Measurements from ENCODE around the gene CADM1. TPM values are rescaled to one million over a fixed set of nuclear protein-coding genes. Genes with fewer than 3 reads are reported as not detected.

Gene CADM1
- total and polyA plus RNA-seq, 4 donors = 13.0 to 40.6 (median 28.9) TPM

- Histone ChIP-seq H3K27ac (ENCODE audit: low read depth in 1 of 2, low read length in 2 of 2) (no peak overlapping the region), H3K4me3 (ENCODE audit: low read depth in 1 of 3, low read length in 3 of 3) (no peak overlapping the region), H3K36me3 (ENCODE audit: control insufficient read depth in 4 of 4, insufficient read depth in 3 of 4, low read depth in 1 of 4, low read length in 3 of 4) (no peaks in the 10 kb centered on the region), H3K4me1 (ENCODE audit: control insufficient read depth in 4 of 4, insufficient read depth in 4 of 4, low read length in 3 of 4) (no peaks in the 10 kb centered on the region), H3K27me3 (ENCODE audit: control insufficient read depth in 4 of 4, insufficient read depth in 4 of 4, low read length in 3 of 4) (no peaks in the 10 kb centered on the region), H3K9ac (ENCODE audit: low read depth in 1 of 2, low read length in 2 of 2) (no peak overlapping the region), H3K9me3 (ENCODE audit: control insufficient read depth in 4 of 4, low read length in 3 of 4) (no peaks in the 10 kb centered on the region)
- no peak for TF ChIP-seq NR2F2 (IDR thresholded peaks at IDR 0.05)
- no peak for TF ChIP-seq ZBTB33 (IDR thresholded peaks at IDR 0.05)
- no peak for TF ChIP-seq HNF4G (IDR thresholded peaks at IDR 0.05)
- no peak for TF ChIP-seq EGR1 (IDR thresholded peaks at IDR 0.05; ENCODE audit: low read depth in 2 of 2)
- no peak for TF ChIP-seq ATF3 (IDR thresholded peaks at IDR 0.05)
- no peak for TF ChIP-seq RXRA (IDR thresholded peaks at IDR 0.05)
- no peak for TF ChIP-seq RAD21 (IDR thresholded peaks at IDR 0.05)
- TF ChIP-seq FOXA1 (IDR thresholded peaks at IDR 0.05) = no peak
- TF ChIP-seq REST (IDR thresholded peaks at IDR 0.05) = no peak
- 78% methylated on average over 7 of the region's 7 CpGs for WGBS
- no peak for DNase-seq (ENCODE audit: low spot score)
Measured at GRCh38 chr11:115123641-115124040, 380.6 kb downstream of the CADM1 start.

- WGBS = 82% methylated on average over 3 of the region's 3 CpGs
- TF ChIP-seq FOXA1 (IDR thresholded peaks at IDR 0.05) (no peak), NR2F2 (IDR thresholded peaks at IDR 0.05) (no peak), JUND (IDR thresholded peaks at IDR 0.05) (no peak), HNF4G (IDR thresholded peaks at IDR 0.05) (no peak), MAX (IDR thresholded peaks at IDR 0.05) (no peak), ATF3 (IDR thresholded peaks at IDR 0.05) (no peak), YY1 (IDR thresholded peaks at IDR 0.05) (no peak), REST (IDR thresholded peaks at IDR 0.05) (no peak), RAD21 (IDR thresholded peaks at IDR 0.05) (no peak), ZBTB33 (IDR thresholded peaks at IDR 0.05) (no peak), TAF1 (conservative IDR thresholded peaks at IDR 0.05) (no peak)
- H3K27ac ChIP-seq (ENCODE audit: low read depth in 1 of 2, low read length in 2 of 2) = no peak overlapping the region
- H3K9me3 ChIP-seq (ENCODE audit: control insufficient read depth in 4 of 4, low read length in 3 of 4) = no peaks in the 10 kb centered on the region
- no peak overlapping the region for H3K9ac ChIP-seq (ENCODE audit: low read depth in 1 of 2, low read length in 2 of 2)
- H3K4me1 ChIP-seq (ENCODE audit: control insufficient read depth in 4 of 4, insufficient read depth in 4 of 4, low read length in 3 of 4) = no peaks in the 10 kb centered on the region
- H3K27me3 ChIP-seq (ENCODE audit: control insufficient read depth in 4 of 4, insufficient read depth in 4 of 4, low read length in 3 of 4) = no peaks in the 10 kb centered on the region
- H3K4me3 ChIP-seq (ENCODE audit: low read depth in 1 of 3, low read length in 3 of 3) = no peak overlapping the region
- DNase-seq (ENCODE audit: low spot score) = no peak
- H3K36me3 ChIP-seq (ENCODE audit: control insufficient read depth in 4 of 4, insufficient read depth in 3 of 4, low read depth in 1 of 4, low read length in 3 of 4) = no peaks in the 10 kb centered on the region
Measured at GRCh38 chr11:115122274-115122673, 381.9 kb downstream of the CADM1 start.

Measured in liver (tissue), 9 donors.